ENCODE measurements around the gene CYP4B1.

The CYP4B1 gene

GRCh38 chr1:46757956-46758528 lies 40.8 kb upstream of the CYP4B1 start:
- in situ Hi-C loops (cut with MboI; ENCODE audit: low sequenced_read_pairs, unreplicated experiment), result no loop called here
- DNase-seq (ENCODE audit: low spot score), result no peak
- TF ChIP-seq CTCF (IDR thresholded peaks at IDR 0.05; ENCODE audit: borderline replicate concordance, control extremely low read depth, extremely low read depth, insufficient read depth, missing control alignments), result no peak

- TF ChIP-seq CTCF (IDR thresholded peaks at IDR 0.05; ENCODE audit: borderline replicate concordance, control extremely low read depth, extremely low read depth, insufficient read depth, missing control alignments), result no peak
- DNase-seq (ENCODE audit: low spot score), result no peak
- in situ Hi-C loops (cut with MboI; ENCODE audit: low sequenced_read_pairs, unreplicated experiment), result no loop called here
These were observed 38.2 kb upstream of the CYP4B1 start for GRCh38 chr1:46760558-46761166.

GRCh38 chr1:46761740-46762139 lies 37.1 kb upstream of the CYP4B1 start:
- in situ Hi-C loops (cut with MboI; ENCODE audit: low sequenced_read_pairs, unreplicated experiment), result no loop called here
- no peak for TF ChIP-seq CTCF (IDR thresholded peaks at IDR 0.05; ENCODE audit: borderline replicate concordance, control extremely low read depth, extremely low read depth, insufficient read depth, missing control alignments)

DNA sequence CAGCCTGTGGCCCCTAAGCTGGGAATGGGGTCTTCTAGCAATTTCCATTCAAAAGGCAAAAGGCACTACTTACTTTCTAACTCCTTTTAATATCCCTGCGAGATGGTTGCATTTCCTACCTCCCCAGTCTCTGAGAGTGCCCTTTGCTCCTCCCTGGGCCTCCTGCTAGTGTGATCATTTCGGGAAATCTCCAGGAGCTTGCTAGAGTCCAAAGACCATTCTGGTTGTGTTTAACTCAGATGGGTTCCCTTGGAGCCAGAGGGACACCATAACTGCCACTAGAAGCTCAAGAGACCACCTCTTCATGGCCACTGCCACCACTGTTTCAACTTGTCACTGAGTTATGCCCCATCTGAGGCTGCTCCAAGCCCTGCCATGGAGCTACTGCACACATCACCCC lies 34.4 kb upstream of the CYP4B1 start:
- DNase-seq (ENCODE audit: low spot score), result no peak
- in situ Hi-C loops (cut with MboI; ENCODE audit: low sequenced_read_pairs, unreplicated experiment), result no loop called here
- TF ChIP-seq CTCF (IDR thresholded peaks at IDR 0.05; ENCODE audit: borderline replicate concordance, control extremely low read depth, extremely low read depth, insufficient read depth, missing control alignments), result no peak

More at GRCh38 chr1:46761740-46762139, 37.1 kb upstream of the CYP4B1 start:
- no peak for DNase-seq (ENCODE audit: low spot score)

- in situ Hi-C loops (cut with MboI; ENCODE audit: low sequenced_read_pairs, unreplicated experiment), result no loop called here
- DNase-seq (ENCODE audit: low spot score), result no peak
- TF ChIP-seq CTCF (IDR thresholded peaks at IDR 0.05; ENCODE audit: borderline replicate concordance, control extremely low read depth, extremely low read depth, insufficient read depth, missing control alignments), result no peak
These were observed 31.1 kb upstream of the CYP4B1 start for GRCh38 chr1:46767649-46768282.

DNA sequence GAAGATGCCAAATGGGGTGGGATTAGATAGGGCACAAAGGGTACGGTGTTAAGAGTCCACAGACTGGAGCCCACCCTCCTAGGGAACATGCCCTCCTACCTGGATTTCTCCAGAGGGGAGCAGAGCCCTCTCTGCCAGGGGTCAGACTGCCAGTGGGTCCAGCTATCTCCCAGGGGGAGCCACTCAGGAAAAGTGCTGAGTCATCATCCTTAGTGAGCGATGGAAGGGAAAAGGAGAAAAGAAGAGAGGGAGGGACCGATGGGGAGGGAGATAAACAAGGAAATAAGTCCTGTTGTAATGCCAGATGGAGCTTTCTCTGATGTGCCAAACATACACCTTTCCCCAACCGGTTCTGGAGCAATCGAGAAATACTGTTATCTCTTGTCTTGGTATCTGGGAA lies 30.4 kb upstream of the CYP4B1 start:
- DNase-seq (ENCODE audit: low spot score), result no peak
- in situ Hi-C loops (cut with MboI; ENCODE audit: low sequenced_read_pairs, unreplicated experiment), result no loop called here
- TF ChIP-seq CTCF (IDR thresholded peaks at IDR 0.05; ENCODE audit: borderline replicate concordance, control extremely low read depth, extremely low read depth, insufficient read depth, missing control alignments), result no peak
